ENCODE measurements around the gene RNF41. TPM values are rescaled to one million over a fixed set of nuclear protein-coding genes. Genes with fewer than 3 reads are reported as not detected.

Gene RNF41
- total RNA-seq, 4 donors from 2014 or later, result 39.0 to 51.3 (median 42.7) TPM

GRCh38 chr12:56152756-56153677 is 68.7 kb downstream of the RNF41 start:
- Histone ChIP-seq H3K36me3 (no peaks in the 10 kb centered on the region), H3K9me3 (no peaks in the 10 kb centered on the region), H3K27me3 (no peaks in the 10 kb centered on the region), H3K4me1 (peaks cover 18 to 40% (median 30%) of the 10 kb centered on the region in 4 donors), H3K4me3 (peak overlapping the region; percentile 13 to 77 (median 50)), H3K27ac (peak overlapping the region; percentile 92 to 98 (median 97))
- DNase-seq, result no peak
- intact Hi-C loops (cut with DNase I; ENCODE audit: low total_unique reads) (no loop called here), in situ Hi-C loops (cut with MboI; ENCODE audit: low pct_ligation_motif_present in 1 of 4, low pct_unique_long_range_greater_than_20kb in 1 of 4, low sequenced_read_pairs in 3 of 4) (no loop called here)
- TF ChIP-seq CTCF (IDR thresholded peaks at IDR 0.05) (no peak), POLR2A (IDR thresholded peaks at IDR 0.05) (no peak), POLR2AphosphoS5 (IDR thresholded peaks at IDR 0.05) (no peak), EP300 (IDR thresholded peaks at IDR 0.05; ENCODE audit: low read depth) (no peak)
- 0 to 7% methylated on average over 2 to 8 of the region's 8 CpGs for WGBS, 2 donors (ENCODE audit: low coverage in 1 of 2)

Other genes with a start within 250 kb of the RNF41 start
- gene RAB5B, start 247.8 kb downstream of the RNF41 start, total RNA-seq, result 10 to 100 TPM; 66.3 to 97.5 (median 88.4) TPM
- 10 to 100 TPM; 30.1 to 45.3 (median 33.9) TPM for gene SUOX, start 224.6 kb downstream of the RNF41 start, total RNA-seq
- 1 to 10 TPM; 1.9 to 6.2 (median 3.9) TPM for gene IKZF4, start 200.9 kb downstream of the RNF41 start, total RNA-seq
- 1,000 to 10,000 TPM in 2 of 4 donors, 100 to 1,000 TPM in 2; 283 to 2,670 (median 937) TPM for gene RPS26, start 180.0 kb downstream of the RNF41 start, total RNA-seq
- 100 to 1,000 TPM; 270 to 634 (median 340) TPM for gene ERBB3, start 141.8 kb downstream of the RNF41 start, total RNA-seq
- 10 to 100 TPM; 22.1 to 63.0 (median 44.8) TPM for gene PA2G4, start 117.4 kb downstream of the RNF41 start, total RNA-seq
- 1,000 to 10,000 TPM in 2 of 4 donors, 100 to 1,000 TPM in 2; 841 to 2,950 (median 1,684) TPM for gene RPL41, start 105.3 kb downstream of the RNF41 start, total RNA-seq
- gene ZC3H10, start 103.7 kb downstream of the RNF41 start, total RNA-seq, result 10 to 100 TPM in 1 of 4 donors, 1 to 10 TPM in 3; 3.7 to 10.1 (median 4.5) TPM
- 100 to 1,000 TPM in 2 of 4 donors, 10 to 100 TPM in 2; 94.2 to 133 (median 97.9) TPM for gene ESYT1, start 93.7 kb downstream of the RNF41 start, total RNA-seq
- 10 to 100 TPM in 3 of 4 donors, not detected in 1; 26.4 to 30.0 (median 26.7) TPM for gene MYL6B, start 69.3 kb downstream of the RNF41 start, total RNA-seq
- gene MYL6, start 63.6 kb downstream of the RNF41 start, total RNA-seq, result 1,000 to 10,000 TPM; 1,233 to 3,440 (median 2,458) TPM
- gene SMARCC2, start 32.4 kb downstream of the RNF41 start, total RNA-seq, result 100 to 1,000 TPM in 3 of 4 donors, 10 to 100 TPM in 1; 63.8 to 231 (median 135) TPM
- gene NABP2, start 2.4 kb upstream of the RNF41 start, total RNA-seq, result 10 to 100 TPM in 3 of 4 donors, 1 to 10 TPM in 1; 4.9 to 26.8 (median 15.5) TPM
- gene SLC39A5, start 8.1 kb upstream of the RNF41 start, total RNA-seq, result 100 to 1,000 TPM; 225 to 325 (median 283) TPM
- gene ANKRD52, start 36.5 kb upstream of the RNF41 start, total RNA-seq, result 100 to 1,000 TPM in 1 of 4 donors, 10 to 100 TPM in 3; 28.4 to 120 (median 40.0) TPM
- 10 to 100 TPM in 3 of 4 donors, 1 to 10 TPM in 1; 6.7 to 51.5 (median 27.9) TPM for gene COQ10A, start 45.0 kb upstream of the RNF41 start, total RNA-seq
- 100 to 1,000 TPM in 3 of 4 donors, 10 to 100 TPM in 1; 92.4 to 297 (median 213) TPM for gene CS, start 78.4 kb upstream of the RNF41 start, total RNA-seq
- 10 to 100 TPM; 34.0 to 87.2 (median 51.8) TPM for gene CNPY2, start 94.1 kb upstream of the RNF41 start, total RNA-seq
- 100 to 1,000 TPM in 1 of 4 donors, 10 to 100 TPM in 3; 45.2 to 206 (median 58.0) TPM for gene PAN2, start 112.1 kb upstream of the RNF41 start, total RNA-seq
- 1 to 10 TPM in 1 of 4 donors, not detected in 3; 1.3 TPM for gene IL23A, start 117.0 kb upstream of the RNF41 start, total RNA-seq
- gene STAT2, start 138.2 kb upstream of the RNF41 start, total RNA-seq, result 100 to 1,000 TPM in 3 of 4 donors, 10 to 100 TPM in 1; 85.6 to 192 (median 115) TPM
- not detected for gene APOF, start 140.9 kb upstream of the RNF41 start, total RNA-seq
- gene TIMELESS, start 227.5 kb upstream of the RNF41 start, total RNA-seq, result 1 to 10 TPM in 3 of 4 donors, under 1 TPM in 1; 0.75 to 7.8 (median 3.9) TPM
- not detected for gene MIP, start 232.7 kb upstream of the RNF41 start, total RNA-seq
- 10 to 100 TPM in 1 of 4 donors, 1 to 10 TPM in 3; 3.0 to 11.5 (median 3.9) TPM for gene SPRYD4, start 246.7 kb upstream of the RNF41 start, total RNA-seq